ENCODE data around the gene DDX39B.

The DDX39B gene

GRCh38 chr6:31547727-31548543, 6.1 kb upstream of the DDX39B start:
- no peak for DNase-seq (ENCODE audit: low read depth)

- DNase-seq (ENCODE audit: low read depth): peak; percentile 94
These were observed 5.3 kb upstream of the DDX39B start, which contains the start of gene NFKBIL1 for GRCh38 chr6:31546958-31547726. Gene NFKBIL1 (plus strand): TSS chr6:31547608. CDS start chr6:31547695, 87 bp downstream.

GRCh38 chr6:31546339-31546957, 4.6 kb upstream of the DDX39B start, which contains the start of gene ATP6V1G2:
Gene ATP6V1G2 (minus strand): TSS chr6:31546608. CDS start chr6:31546559, 49 bp downstream.
- peak; percentile 84 for DNase-seq (ENCODE audit: low read depth)

GRCh38 chr6:31545291-31545690, 3.5 kb upstream of the DDX39B start:
- no peak for DNase-seq (ENCODE audit: low read depth)

- DNase-seq (ENCODE audit: low read depth): no peak
These were observed 2.9 kb upstream of the DDX39B start for GRCh38 chr6:31544676-31545075.

- DNase-seq (ENCODE audit: low read depth): no peak
These were observed 1.8 kb upstream of the DDX39B start for GRCh38 chr6:31543639-31544038.

- DNase-seq (ENCODE audit: low read depth): no peak
These were observed 645 bp downstream of the DDX39B start for GRCh38 chr6:31541059-31541657.

GRCh38 chr6:31540640-31541039, 1.2 kb downstream of the DDX39B start:
- DNase-seq (ENCODE audit: low read depth): no peak

- no peak for DNase-seq (ENCODE audit: low read depth)
These were observed 2.9 kb downstream of the DDX39B start for GRCh38 chr6:31538805-31539400.

- DNase-seq (ENCODE audit: low read depth): no peak
These were observed 6.1 kb downstream of the DDX39B start for GRCh38 chr6:31535538-31536324.

- DNase-seq (ENCODE audit: low read depth): no peak
These were observed 7.2 kb downstream of the DDX39B start for GRCh38 chr6:31534521-31535040.

- DNase-seq (ENCODE audit: low read depth): no peak
These were observed 7.8 kb downstream of the DDX39B start for GRCh38 chr6:31534011-31534410.

GRCh38 chr6:31533455-31533841, 8.4 kb downstream of the DDX39B start:
- no peak for DNase-seq (ENCODE audit: low read depth)

- no peak for DNase-seq (ENCODE audit: low read depth)
These were observed 9.0 kb downstream of the DDX39B start for GRCh38 chr6:31532644-31533454.

GRCh38 chr6:31531771-31532643, 9.8 kb downstream of the DDX39B start:
- no peak for DNase-seq (ENCODE audit: low read depth)

- DNase-seq (ENCODE audit: low read depth): no peak
These were observed 10.6 kb downstream of the DDX39B start for GRCh38 chr6:31531162-31531561.

- DNase-seq (ENCODE audit: low read depth): no peak
These were observed 11.1 kb downstream of the DDX39B start for GRCh38 chr6:31530659-31531058.

- DNase-seq (ENCODE audit: low read depth): no peak
These were observed 12.3 kb downstream of the DDX39B start for GRCh38 chr6:31529329-31530150.
